ENCODE results near the gene EPB41L3.
"Not testable (repeated sequence)": the region's sequence is repeated elsewhere in the genome, so short reads cannot be mapped to it uniquely, and the experiment has no call there.

Gene EPB41L3

DNA sequence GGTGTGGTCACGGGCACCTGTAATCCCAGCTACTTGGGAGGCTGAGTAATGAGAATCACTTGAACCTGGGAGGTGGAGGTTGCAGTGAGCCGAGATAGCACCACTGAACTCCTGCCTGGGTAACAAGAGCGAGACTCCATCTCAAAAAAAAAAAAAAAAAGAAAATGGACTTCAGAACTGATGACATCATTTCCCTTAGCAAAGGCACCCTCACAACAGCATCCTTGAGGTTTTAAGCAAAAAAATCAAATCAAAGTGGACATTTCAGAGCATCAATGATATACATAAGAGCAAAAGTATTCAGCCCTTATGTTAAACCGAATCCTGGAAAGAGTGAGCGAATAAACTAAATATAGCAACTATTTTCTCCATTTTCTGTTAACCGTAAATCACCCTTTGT, 45.3 kb downstream of the EPB41L3 start:
- no peak for DNase-seq (ENCODE audit: low read depth in 3 of 3)

GRCh38 chr18:5496305-5496704, 47.5 kb downstream of the EPB41L3 start:
- no peak for DNase-seq (ENCODE audit: low read depth in 3 of 3)

DNA sequence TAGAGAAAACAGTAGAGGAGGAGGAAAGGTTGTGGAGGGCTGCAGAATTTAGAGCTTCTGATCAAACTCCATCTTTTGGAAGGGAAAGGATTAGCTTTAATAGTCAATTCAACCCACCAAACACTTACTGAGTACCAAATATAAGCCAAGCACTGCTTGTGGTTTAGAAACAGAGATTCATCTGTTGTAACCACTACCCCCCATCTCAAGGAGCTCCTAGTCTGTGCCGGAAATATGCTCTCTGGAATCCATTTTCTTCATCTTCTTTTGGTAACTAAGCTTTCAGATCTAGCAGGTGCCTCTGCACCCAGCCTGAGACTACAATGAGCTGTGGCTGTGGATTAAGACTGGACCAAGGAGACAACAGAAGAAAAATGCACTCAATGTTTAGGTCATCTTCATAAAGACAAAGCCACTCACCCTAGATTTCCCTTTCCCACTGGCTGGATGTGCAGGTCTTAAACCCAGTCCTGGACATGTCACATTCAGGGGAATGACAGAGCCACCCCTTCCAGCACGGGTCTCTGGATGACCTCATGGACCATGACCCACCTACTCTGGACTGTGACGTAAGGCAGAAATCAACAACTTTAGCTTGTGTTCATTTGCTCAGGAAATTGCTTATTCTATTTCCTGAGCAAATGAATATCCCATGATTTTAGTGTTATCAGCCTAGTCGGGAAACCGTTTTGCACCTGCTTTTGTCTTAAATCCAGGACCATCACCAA, 52.9 kb downstream of the EPB41L3 start:
- DNase-seq (ENCODE audit: low read depth in 3 of 3), result no peak

DNA sequence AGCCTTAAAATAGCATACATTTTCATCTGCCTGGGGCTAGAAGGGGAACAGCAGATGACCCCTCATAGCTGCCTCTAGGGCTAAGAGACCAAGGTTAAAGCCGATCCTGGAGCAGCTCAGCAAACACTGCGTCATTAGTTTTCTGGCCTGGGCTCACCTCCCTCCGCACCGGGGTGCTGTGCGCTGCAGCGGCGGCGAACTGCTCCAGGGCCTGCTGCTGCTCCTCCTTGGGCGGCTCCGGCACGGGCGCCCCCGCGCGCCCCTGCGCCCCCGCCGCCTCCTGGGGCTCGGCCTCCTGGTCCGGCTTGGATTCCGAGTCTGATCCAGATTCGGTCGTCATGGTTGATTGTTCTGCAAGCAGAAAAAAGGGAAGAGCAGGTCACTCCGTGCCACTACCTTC, 55.0 kb downstream of the EPB41L3 start:
- no peak for DNase-seq (ENCODE audit: low read depth in 3 of 3)

GRCh38 chr18:5488044-5488443, 55.8 kb downstream of the EPB41L3 start:
- DNase-seq (ENCODE audit: low read depth in 3 of 3), result not testable (repeated sequence)

- DNase-seq (ENCODE audit: low read depth in 3 of 3), result no peak
Measured at GRCh38 chr18:5484526-5484925, 59.3 kb downstream of the EPB41L3 start.

- DNase-seq (ENCODE audit: low read depth in 3 of 3), result no peak
Measured at GRCh38 chr18:5481621-5482020, 62.2 kb downstream of the EPB41L3 start.

DNA sequence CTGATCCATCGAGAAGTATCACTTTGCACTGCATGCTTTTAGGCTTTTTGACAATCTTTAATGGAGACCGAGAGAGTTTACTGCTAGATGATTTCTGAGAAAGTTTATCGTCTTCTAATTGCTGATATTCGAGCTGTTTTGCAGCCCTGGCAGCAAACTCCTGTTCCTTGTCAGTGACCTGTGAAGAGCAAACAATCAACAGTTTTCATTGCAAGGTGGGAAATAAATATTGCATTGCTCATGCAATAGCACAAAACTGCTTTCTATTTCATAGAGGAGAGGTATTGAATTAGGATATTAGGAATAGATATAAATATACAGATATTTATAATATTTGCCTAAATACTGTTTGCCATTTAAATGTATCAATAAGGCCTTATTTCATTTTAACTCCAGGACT, 65.5 kb downstream of the EPB41L3 start:
- no peak for DNase-seq (ENCODE audit: low read depth in 3 of 3)

- DNase-seq (ENCODE audit: low read depth in 3 of 3), result no peak
Measured at GRCh38 chr18:5476961-5477800, 66.6 kb downstream of the EPB41L3 start.

DNA sequence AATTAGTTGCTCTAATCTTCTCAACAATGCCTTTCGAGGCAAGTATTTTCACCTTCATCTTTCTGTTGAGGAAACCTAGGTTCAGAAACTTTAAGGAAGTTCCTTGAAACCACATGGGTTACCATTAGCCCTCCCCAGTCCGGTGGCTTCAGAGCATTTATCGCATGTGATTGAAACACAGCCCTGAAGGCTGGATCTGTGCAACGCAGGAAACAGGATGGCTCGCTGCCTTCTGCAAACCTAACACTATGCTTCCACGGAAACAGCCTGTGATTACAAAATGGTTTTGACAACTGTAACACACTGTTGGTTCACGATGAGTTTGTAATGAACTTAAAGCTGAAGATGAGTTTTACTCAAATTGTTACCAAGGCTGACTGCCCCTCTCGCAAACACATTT, 68.5 kb downstream of the EPB41L3 start:
- no peak for DNase-seq (ENCODE audit: low read depth in 3 of 3)

DNA sequence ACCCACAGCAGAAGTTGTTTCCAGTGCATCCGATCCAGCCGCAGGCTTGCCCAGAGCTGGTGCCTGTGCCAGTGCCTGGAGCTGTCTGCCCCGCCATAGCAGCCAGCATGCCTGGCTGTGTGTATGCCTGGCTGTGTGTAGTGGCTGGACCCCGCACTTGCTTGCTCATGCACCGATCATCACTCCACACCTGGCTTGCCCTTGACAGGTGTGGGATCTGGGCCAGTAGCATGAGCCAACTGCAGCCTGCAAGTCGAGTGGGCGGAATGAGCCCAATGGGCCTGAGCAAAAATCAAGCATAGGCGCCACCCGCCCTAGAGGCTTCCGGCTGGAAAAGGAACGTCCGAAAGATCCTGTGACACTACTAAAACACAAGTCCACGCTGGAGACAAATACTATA, 74.5 kb downstream of the EPB41L3 start:
- DNase-seq (ENCODE audit: low read depth in 3 of 3), result no peak

DNA sequence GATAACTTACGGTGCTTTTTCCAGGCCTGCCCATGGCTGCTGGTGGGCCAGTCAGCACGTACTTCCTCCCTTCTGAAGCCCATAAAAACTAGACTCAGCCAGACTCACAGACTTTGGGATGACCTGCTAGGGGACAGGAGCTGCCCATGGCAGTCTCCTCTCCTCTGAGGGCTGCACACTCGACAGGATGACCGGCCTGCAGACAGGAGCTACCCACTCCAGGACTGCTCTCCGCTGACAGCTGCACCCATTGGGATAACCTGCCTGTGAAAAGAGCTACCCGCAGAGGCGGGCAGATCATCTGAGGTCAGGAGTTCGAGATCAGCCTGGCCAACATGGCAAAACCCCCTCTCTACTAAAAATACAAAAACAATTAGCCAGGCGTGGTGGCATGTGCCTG, 75.4 kb downstream of the EPB41L3 start:
- no peak for DNase-seq (ENCODE audit: low read depth in 3 of 3)

DNA sequence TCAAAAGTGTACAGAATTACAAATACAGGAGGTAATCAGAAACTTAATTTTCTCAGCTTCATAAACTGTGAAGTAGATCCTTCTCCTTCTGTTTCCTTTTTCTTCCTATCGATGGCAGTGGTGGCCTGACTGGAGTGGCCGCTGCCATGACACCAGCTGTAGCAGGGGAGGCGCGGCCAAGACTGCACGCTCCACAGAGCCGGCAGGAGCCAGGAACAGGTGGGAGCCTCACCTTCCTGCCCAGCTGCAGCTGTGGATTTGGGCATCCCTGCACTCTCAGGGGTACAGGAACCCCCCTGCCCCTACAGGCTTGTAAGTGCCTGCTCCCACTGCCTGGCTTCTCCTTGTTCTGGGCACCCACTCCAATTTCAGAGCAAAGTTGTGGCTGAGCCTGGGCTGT, 76.1 kb downstream of the EPB41L3 start:
- no peak for DNase-seq (ENCODE audit: low read depth in 3 of 3)

DNA sequence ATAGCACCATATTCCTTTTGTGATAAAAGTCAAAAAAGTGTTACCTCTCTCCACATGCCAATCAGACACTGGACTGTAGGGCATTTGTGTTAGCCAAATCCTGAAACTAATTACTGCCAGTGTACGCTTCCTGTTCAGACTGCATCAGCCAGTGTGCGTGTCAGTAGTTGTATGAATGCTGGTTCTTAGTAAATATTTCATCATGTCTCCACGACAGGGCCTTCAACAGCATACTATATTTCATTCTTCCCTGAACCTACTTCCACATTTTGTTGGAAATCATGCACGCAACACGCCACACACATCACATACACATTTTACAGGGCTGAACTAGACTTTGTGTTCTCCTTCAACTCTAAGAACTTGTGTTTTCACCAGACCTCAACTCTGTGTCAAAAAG, 77.5 kb downstream of the EPB41L3 start:
- DNase-seq (ENCODE audit: low read depth in 3 of 3), result no peak

- DNase-seq (ENCODE audit: low read depth in 3 of 3), result no peak
Measured at GRCh38 chr18:5464251-5464650, 79.5 kb downstream of the EPB41L3 start.

DNA sequence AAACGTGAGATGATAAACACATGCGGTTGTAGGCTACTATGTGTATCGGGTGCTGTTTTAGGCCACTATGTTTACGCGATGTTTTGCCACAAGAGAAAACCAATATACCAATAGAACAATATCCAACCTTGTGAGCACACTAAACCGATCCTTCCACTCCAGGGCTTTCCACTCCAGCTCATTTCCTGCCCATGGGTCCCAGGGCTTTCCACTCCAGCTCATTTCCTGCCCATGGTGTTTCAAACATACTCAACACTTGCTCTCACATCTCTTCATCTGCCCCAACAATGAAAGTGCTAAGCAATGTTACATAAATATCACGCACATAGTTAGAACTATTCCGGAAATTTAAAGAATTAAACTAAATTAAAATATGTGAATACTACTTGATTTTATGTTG, 80.0 kb downstream of the EPB41L3 start:
- no peak for DNase-seq (ENCODE audit: low read depth in 3 of 3)

- DNase-seq (ENCODE audit: low read depth in 3 of 3), result no peak
Measured at GRCh38 chr18:5463390-5463789, 80.4 kb downstream of the EPB41L3 start.

GRCh38 chr18:5462227-5462626, 81.6 kb downstream of the EPB41L3 start:
- no peak for DNase-seq (ENCODE audit: low read depth in 3 of 3)

DNA sequence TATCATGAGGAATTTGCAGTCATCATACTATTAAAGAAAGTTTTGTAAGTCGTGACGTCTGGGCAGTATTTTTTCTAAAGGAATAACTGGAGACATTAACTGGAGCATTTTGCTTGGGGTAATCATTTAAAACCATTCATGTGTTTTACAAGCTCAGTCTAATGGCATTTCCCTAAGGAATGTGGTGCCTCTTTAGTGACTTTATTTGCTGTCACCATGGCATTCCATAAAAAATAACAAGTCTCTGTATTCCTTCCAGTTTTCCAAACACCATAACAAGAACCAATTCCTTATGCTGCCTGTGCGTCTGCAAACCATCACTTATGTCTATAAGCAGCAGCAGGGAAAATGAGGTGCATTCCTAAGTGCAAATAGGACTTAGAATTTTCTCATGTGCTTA, 82.8 kb downstream of the EPB41L3 start:
- DNase-seq (ENCODE audit: low read depth in 3 of 3), result no peak

- DNase-seq (ENCODE audit: low read depth in 3 of 3), result no peak
Measured at GRCh38 chr18:5457462-5457957, 86.3 kb downstream of the EPB41L3 start.

GRCh38 chr18:5456577-5457461, 87.0 kb downstream of the EPB41L3 start:
- no peak for DNase-seq (ENCODE audit: low read depth in 3 of 3)

GRCh38 chr18:5455674-5456073, 88.1 kb downstream of the EPB41L3 start:
- no peak for DNase-seq (ENCODE audit: low read depth in 3 of 3)
